Lower leg skin (tissue), 3 donors: ENCODE results near the gene TRIM29.

ENCODE experiments used
- POLR2A ChIP-seq, 2 donors: fragments of 450-650 bp; IDR thresholded peaks; one replicate each; pipeline ENCODE4 v1.6.1; 2016 to 2017; ENCODE audit warnings: antibody characterized with exemption in 2 of 2, mild to moderate bottlenecking in 1 of 2, moderate library complexity in 1 of 2
- TF ChIP-seq, protein P1 (sequence below), 3 donors: fragments of 450-650 bp; IDR thresholded peaks; one replicate each; pipeline ENCODE4 v1.5.1; 2016; ENCODE audit warnings: antibody characterized with exemption in 3 of 3, mild to moderate bottlenecking in 3 of 3, moderate library complexity in 2 of 3

DNA sequence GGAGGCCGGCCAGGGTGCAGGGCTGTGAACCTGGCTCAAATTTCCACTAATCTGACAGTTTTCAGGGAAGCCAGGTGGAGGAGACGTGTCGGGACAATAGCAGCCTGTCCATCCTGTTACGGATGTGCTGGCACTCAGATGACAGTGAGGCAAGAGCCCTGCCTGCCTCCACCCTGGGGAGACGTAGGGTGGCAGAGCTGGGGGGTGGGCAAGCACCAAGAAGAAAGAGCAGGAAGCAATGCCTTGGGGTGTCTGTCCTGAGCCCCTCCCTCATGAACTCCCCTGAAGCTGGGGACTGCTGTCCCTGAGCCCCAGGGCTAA is 10.0 kb upstream of the TRIM29 start:
- TF ChIP-seq, protein P1, sequence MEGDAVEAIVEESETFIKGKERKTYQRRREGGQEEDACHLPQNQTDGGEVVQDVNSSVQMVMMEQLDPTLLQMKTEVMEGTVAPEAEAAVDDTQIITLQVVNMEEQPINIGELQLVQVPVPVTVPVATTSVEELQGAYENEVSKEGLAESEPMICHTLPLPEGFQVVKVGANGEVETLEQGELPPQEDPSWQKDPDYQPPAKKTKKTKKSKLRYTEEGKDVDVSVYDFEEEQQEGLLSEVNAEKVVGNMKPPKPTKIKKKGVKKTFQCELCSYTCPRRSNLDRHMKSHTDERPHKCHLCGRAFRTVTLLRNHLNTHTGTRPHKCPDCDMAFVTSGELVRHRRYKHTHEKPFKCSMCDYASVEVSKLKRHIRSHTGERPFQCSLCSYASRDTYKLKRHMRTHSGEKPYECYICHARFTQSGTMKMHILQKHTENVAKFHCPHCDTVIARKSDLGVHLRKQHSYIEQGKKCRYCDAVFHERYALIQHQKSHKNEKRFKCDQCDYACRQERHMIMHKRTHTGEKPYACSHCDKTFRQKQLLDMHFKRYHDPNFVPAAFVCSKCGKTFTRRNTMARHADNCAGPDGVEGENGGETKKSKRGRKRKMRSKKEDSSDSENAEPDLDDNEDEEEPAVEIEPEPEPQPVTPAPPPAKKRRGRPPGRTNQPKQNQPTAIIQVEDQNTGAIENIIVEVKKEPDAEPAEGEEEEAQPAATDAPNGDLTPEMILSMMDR (IDR thresholded peaks at IDR 0.05) = no peak
- no peak for TF ChIP-seq POLR2A (IDR thresholded peaks at IDR 0.05)
